Stimulated activated CD4-positive, alpha-beta T cell treated with anti-CD3 and anti-CD28 coated beads, Interleukin-2, amount 100 ng/mL, for 4 hours (primary cell): ENCODE data around the gene NOX1.
"Not testable (repeated sequence)": the region's sequence is repeated elsewhere in the genome, so short reads cannot be mapped to it uniquely, and the experiment has no call there.

Experiments
- DNase-seq: peaks from one replicate; pipeline ENCODE4 v3.0.0-alpha.2; 2020; ENCODE audit warnings: low read depth

Gene NOX1

GRCh38 chrX:100819534-100819836, 54.7 kb downstream of the NOX1 start:
- peak; percentile 41 for DNase-seq

GRCh38 chrX:100817340-100817739, 56.8 kb downstream of the NOX1 start:
- DNase-seq: no peak

GRCh38 chrX:100812216-100813158, 61.7 kb downstream of the NOX1 start:
- no peak for DNase-seq

- not testable (repeated sequence) for DNase-seq
These were observed 65.9 kb downstream of the NOX1 start for GRCh38 chrX:100808265-100808664.

GRCh38 chrX:100804780-100805179, 69.4 kb downstream of the NOX1 start:
- no peak for DNase-seq

GRCh38 chrX:100802843-100803242, 71.3 kb downstream of the NOX1 start:
- no peak for DNase-seq

GRCh38 chrX:100798484-100799214, 75.5 kb downstream of the NOX1 start:
- no peak for DNase-seq

GRCh38 chrX:100797359-100797758, 76.8 kb downstream of the NOX1 start:
- DNase-seq: no peak

GRCh38 chrX:100796371-100796770, 77.8 kb downstream of the NOX1 start:
- DNase-seq: not testable (repeated sequence)
